Measurements from ENCODE around the gene RPS2. TPM values are rescaled to one million over a fixed set of nuclear protein-coding genes. Genes with fewer than 3 reads are reported as not detected.
"Not testable (repeated sequence)": the region's sequence is repeated elsewhere in the genome, so short reads cannot be mapped to it uniquely, and the experiment has no call there.

RPS2 gene
- total RNA-seq, result 1,000 to 10,000 TPM in 3 of 4 donors, 100 to 1,000 TPM in 1; 982 to 2,205 (median 1,458) TPM

GRCh38 chr16:1964506-1965395 lies at the start of gene RPS2:
RPS2 (minus strand) TSS chr16:1964826; CDS start chr16:1964625, 201 bp downstream.
- Histone ChIP-seq H3K27me3 (no peaks in the 10 kb centered on the region), H3K9me3 (no peaks in the 10 kb centered on the region), H3K4me1 (peaks cover 0 to 4% of the 10 kb centered on the region in 2 donors), H3K4me3 (peak within 1 kb of the TSS; percentile 62 to 81), H3K36me3 (no peaks in the 10 kb centered on the region), H3K27ac (peak within 1 kb of the TSS; percentile 80 to 95)
- intact Hi-C loops (cut with DNase I; ENCODE audit: low total_unique reads), result no loop called here
- TF ChIP-seq CTCF (IDR thresholded peaks at IDR 0.05) (peak in 1 of 4 experiments; percentile 5), POLR2A (IDR thresholded peaks at IDR 0.05) (peak; percentile 72 to 96)
- DNase-seq, result peak; percentile 98 to 99

- no peak for DNase-seq
- TF ChIP-seq POLR2A (IDR thresholded peaks at IDR 0.05), result no peak
- intact Hi-C loops (cut with DNase I; ENCODE audit: low total_unique reads), result no loop called here
- no peak overlapping the region for H3K4me3 ChIP-seq
- no peaks in the 10 kb centered on the region for H3K36me3 ChIP-seq
- H3K27ac ChIP-seq, result no peak overlapping the region
- H3K27me3 ChIP-seq, result no peaks in the 10 kb centered on the region
- no peaks in the 10 kb centered on the region for H3K9me3 ChIP-seq
- H3K4me1 ChIP-seq, result peaks cover 0 to 5% of the 10 kb centered on the region in 2 donors
Measured at GRCh38 chr16:2013527-2013926, 48.9 kb upstream of the RPS2 start.

GRCh38 chr16:2011726-2012125 lies 47.1 kb upstream of the RPS2 start:
- H3K27ac ChIP-seq; DNase-seq; H3K27me3 ChIP-seq; H3K4me3 ChIP-seq; H3K36me3 ChIP-seq; intact Hi-C loops (cut with DNase I; ENCODE audit: low total_unique reads); H3K9me3 ChIP-seq: not testable (repeated sequence)
- peaks cover 0 to 21% of the 10 kb centered on the region in 2 donors for H3K4me1 ChIP-seq

GRCh38 chr16:2009791-2010510 lies 45.3 kb upstream of the RPS2 start, which contains the start of gene ZNF598:
ZNF598 (minus strand) TSS chr16:2009821.
- no peaks in the 10 kb centered on the region for H3K36me3 ChIP-seq
- TF ChIP-seq POLR2A (IDR thresholded peaks at IDR 0.05) (peak; percentile 66 to 87), CTCF (IDR thresholded peaks at IDR 0.05) (peak in 2 of 4 experiments; percentile 10 to 32)
- H3K4me3 ChIP-seq, result peak within 1 kb of the TSS; percentile 67 to 73
- peak within 1 kb of the TSS; percentile 84 to 88 for H3K27ac ChIP-seq
- intact Hi-C loops (cut with DNase I; ENCODE audit: low total_unique reads), result no loop called here
- H3K9me3 ChIP-seq, result no peaks in the 10 kb centered on the region
- no peaks in the 10 kb centered on the region for H3K27me3 ChIP-seq
- peak; percentile 70 to 83 for DNase-seq
- H3K4me1 ChIP-seq, result peaks cover 0 to 30% of the 10 kb centered on the region in 2 donors

GRCh38 chr16:2009164-2009711 lies 44.6 kb upstream of the RPS2 start:
- H3K36me3 ChIP-seq, result no peaks in the 10 kb centered on the region
- H3K4me1 ChIP-seq, result peaks cover 0 to 30% of the 10 kb centered on the region in 2 donors
- no peak for DNase-seq
- no peaks in the 10 kb centered on the region for H3K9me3 ChIP-seq
- peak overlapping the region; percentile 60 to 73 for H3K4me3 ChIP-seq
- no peaks in the 10 kb centered on the region for H3K27me3 ChIP-seq
- H3K27ac ChIP-seq, result peak overlapping the region; percentile 69 to 84
- TF ChIP-seq CTCF (IDR thresholded peaks at IDR 0.05) (no peak), POLR2A (IDR thresholded peaks at IDR 0.05) (no peak)
- intact Hi-C loops (cut with DNase I; ENCODE audit: low total_unique reads), result no loop called here

Measured in uterus (tissue), 4 donors.